ENCODE measurements around the gene RNPS1. TPM values are rescaled to one million over a fixed set of nuclear protein-coding genes. Genes with fewer than 3 reads are reported as not detected.

RNPS1 gene
- total RNA-seq, 1 donor, result 95.0 TPM

- no peak overlapping the region for H3K4me3 ChIP-seq (ENCODE audit: low read depth, low read length)
- no peak for DNase-seq (ENCODE audit: low read depth)
- TF ChIP-seq, protein P1, sequence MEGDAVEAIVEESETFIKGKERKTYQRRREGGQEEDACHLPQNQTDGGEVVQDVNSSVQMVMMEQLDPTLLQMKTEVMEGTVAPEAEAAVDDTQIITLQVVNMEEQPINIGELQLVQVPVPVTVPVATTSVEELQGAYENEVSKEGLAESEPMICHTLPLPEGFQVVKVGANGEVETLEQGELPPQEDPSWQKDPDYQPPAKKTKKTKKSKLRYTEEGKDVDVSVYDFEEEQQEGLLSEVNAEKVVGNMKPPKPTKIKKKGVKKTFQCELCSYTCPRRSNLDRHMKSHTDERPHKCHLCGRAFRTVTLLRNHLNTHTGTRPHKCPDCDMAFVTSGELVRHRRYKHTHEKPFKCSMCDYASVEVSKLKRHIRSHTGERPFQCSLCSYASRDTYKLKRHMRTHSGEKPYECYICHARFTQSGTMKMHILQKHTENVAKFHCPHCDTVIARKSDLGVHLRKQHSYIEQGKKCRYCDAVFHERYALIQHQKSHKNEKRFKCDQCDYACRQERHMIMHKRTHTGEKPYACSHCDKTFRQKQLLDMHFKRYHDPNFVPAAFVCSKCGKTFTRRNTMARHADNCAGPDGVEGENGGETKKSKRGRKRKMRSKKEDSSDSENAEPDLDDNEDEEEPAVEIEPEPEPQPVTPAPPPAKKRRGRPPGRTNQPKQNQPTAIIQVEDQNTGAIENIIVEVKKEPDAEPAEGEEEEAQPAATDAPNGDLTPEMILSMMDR (IDR thresholded peaks at IDR 0.05; ENCODE audit: insufficient read depth, low read depth, low read length), result no peak
These were observed 39.6 kb downstream of the RNPS1 start for GRCh38 chr16:2228161-2228824.

DNA sequence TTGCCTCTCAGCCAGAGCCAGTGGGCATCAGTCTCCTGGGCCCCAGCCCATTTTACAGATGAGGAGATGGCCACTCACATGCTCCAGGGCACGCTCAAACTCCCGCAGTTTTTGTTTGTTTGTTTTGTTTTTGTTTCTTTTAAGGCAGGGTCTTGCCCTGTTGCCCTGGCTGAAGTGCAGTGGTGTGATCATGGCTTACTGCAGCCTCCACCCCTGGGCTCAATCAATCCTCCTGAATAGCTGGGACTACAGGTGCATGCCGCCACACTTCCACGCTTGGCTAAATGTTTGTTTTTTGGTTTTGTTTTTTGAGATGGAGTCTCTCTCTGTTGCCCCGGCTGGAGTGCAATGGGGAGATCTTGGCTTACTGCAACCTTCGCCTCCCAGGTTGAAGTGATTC, 41.0 kb downstream of the RNPS1 start:
- no peak overlapping the region for H3K4me3 ChIP-seq (ENCODE audit: low read depth, low read length)
- TF ChIP-seq, protein P1 (IDR thresholded peaks at IDR 0.05; ENCODE audit: insufficient read depth, low read depth, low read length), result no peak

GRCh38 chr16:2226245-2226793, 41.6 kb downstream of the RNPS1 start:
- TF ChIP-seq, protein P1 (IDR thresholded peaks at IDR 0.05; ENCODE audit: insufficient read depth, low read depth, low read length), result no peak
- no peak overlapping the region for H3K4me3 ChIP-seq (ENCODE audit: low read depth, low read length)
- peak; percentile 11 for DNase-seq (ENCODE audit: low read depth)

More for the DNA sequence above, 41.0 kb downstream of the RNPS1 start:
- no peak for DNase-seq (ENCODE audit: low read depth)

DNA sequence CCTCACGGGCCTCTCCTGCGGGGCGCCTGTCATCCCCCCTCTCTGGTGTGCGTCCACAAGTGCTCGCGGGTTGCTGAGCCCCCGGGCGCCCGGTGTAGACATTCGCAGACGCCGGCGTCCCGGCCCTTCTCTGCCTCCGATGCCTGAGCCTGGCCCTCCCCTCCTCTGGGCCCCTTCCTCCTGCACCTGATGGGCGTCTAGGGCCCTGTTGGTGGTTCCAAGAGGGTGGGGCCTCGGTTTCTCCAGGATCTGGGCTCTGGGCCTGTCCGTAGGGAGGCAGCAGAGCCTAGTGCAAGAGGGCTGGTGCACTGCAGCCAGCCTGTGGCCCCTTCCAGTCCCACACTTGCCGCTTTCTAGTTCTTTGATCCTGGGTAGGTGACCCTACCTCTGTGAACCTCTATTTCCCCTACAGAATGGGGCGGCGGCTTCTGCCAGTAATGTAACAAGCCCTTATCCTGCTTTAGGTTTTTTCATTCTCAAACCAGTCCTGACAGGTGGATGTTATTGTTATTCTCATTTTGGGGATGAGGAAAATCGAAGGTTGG, 43.9 kb downstream of the RNPS1 start:
- TF ChIP-seq, protein P1 (IDR thresholded peaks at IDR 0.05; ENCODE audit: insufficient read depth, low read depth, low read length), result peak; percentile 34
- peak overlapping the region; percentile 79 for H3K4me3 ChIP-seq (ENCODE audit: low read depth, low read length)
- peak; percentile 76 for DNase-seq (ENCODE audit: low read depth)

- TF ChIP-seq, protein P1 (IDR thresholded peaks at IDR 0.05; ENCODE audit: insufficient read depth, low read depth, low read length), result no peak
- peak within 1 kb of the TSS; percentile 79 for H3K4me3 ChIP-seq (ENCODE audit: low read depth, low read length)
- peak; percentile 100 for DNase-seq (ENCODE audit: low read depth)
These were observed 44.5 kb downstream of the RNPS1 start, which contains the start of gene E4F1 for GRCh38 chr16:2223221-2223941. E4F1 (plus strand) TSS chr16:2223591; CDS start chr16:2223614, 23 bp downstream.

DNA sequence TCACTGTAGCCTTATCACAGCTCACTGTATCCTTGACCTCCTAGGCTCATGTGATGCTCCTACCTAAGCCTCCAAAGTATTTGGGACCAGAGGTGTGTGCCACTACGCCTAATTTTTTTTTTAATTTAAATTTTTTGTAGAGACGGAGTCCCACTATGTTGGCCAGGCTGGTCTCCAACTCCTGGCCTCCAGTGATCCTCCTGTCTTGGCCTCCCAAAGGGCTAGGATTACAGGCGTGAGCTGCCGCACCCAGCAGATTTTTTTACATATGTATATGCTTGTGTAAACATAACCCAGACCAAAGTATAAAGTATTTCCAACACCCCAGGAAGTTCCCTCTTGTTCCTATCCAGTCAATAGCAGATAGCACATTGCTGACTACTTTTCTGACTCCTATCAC, 51.6 kb downstream of the RNPS1 start:
- TF ChIP-seq, protein P1 (IDR thresholded peaks at IDR 0.05; ENCODE audit: insufficient read depth, low read depth, low read length), result no peak
- no peak for DNase-seq (ENCODE audit: low read depth)
- H3K4me3 ChIP-seq (ENCODE audit: low read depth, low read length), result no peak overlapping the region
